ENCODE data around the gene ZAP70.
A peak's percentile ranks its signal among the peaks of the same experiment; 100 is the strongest.

- TF ChIP-seq CTCF (IDR thresholded peaks at IDR 0.05) (peak in 1 of 7 experiments; percentile 54), EP300 (IDR thresholded peaks at IDR 0.05) (no peak), POLR2A (IDR thresholded peaks at IDR 0.05) (no peak)
Measured at GRCh38 chr2:97664636-97664970, 48.8 kb upstream of the ZAP70 start.
